Body of pancreas (tissue), 4 donors: Measurements from ENCODE around the gene FMR1NB. TPM values are rescaled to one million over a fixed set of nuclear protein-coding genes. Genes with fewer than 3 reads are reported as not detected.

Experiments used
- ATAC-seq: fragments of 150-250 bp; one replicate; pipeline ENCODE4 v1.9.1; 2016
- DNase-seq, 4 donors: peaks; one replicate each; pipeline ENCODE4 v3.0.0-alpha.2; 2019
- H3K27ac ChIP-seq, 4 donors: fragments of 200-600 bp; sonication (generic); 1 replicate in 3 of 4; 2 replicates in 1 of 4; pipeline versions ENCODE4 v1.5.1 to v1.6.1; 2016 to 2019; ENCODE audit warnings: mild to moderate bottlenecking in 1 of 4, mixed read lengths in 1 of 4, moderate library complexity in 1 of 4
- H3K27me3 ChIP-seq, 2 donors: fragments of 200-600 bp; sonication (generic); one replicate each; pipeline ENCODE4 v1.6.0; 2016; ENCODE audit warnings: mild to moderate bottlenecking in 1 of 2
- H3K36me3 ChIP-seq, 2 donors: fragments of 200-600 bp; sonication (generic); replicated peaks in 1 of 2; 2 replicates each; pipeline ENCODE4 v1.5.1; 2016; ENCODE audit warnings: low read depth in 2 of 2; ENCODE audit not compliant: insufficient read depth in 1 of 2
- H3K4me1 ChIP-seq: fragments of 200-600 bp; sonication (generic); one replicate; pipeline ENCODE4 v1.6.0; 2016
- H3K4me3 ChIP-seq, 2 donors: fragments of 200-600 bp; sonication (generic); 1 replicate in 1 of 2; 2 replicates in 1 of 2; pipeline ENCODE4 v1.5.1; 2016 to 2019
- H3K9me3 ChIP-seq, 3 donors: fragments of 200-600 bp; sonication (generic); 1 replicate in 2 of 3; 2 replicates in 1 of 3; pipeline ENCODE4 v1.5.1; 2016
- CTCF ChIP-seq, 7 experiments: fragments of 450-650 bp in 4 of 7; fragments of 200-600 bp in 3 of 7; sonication (generic) in 3 of 7; IDR thresholded peaks; one replicate each; pipeline ENCODE4 v1.5.1; 2016 to 2019; ENCODE audit warnings: antibody characterized with exemption in 7 of 7
- POLR2A ChIP-seq, 3 donors: fragments of 450-650 bp; IDR thresholded peaks; one replicate each; pipeline ENCODE4 v1.6.1; 2016; ENCODE audit warnings: antibody characterized with exemption in 3 of 3, mild to moderate bottlenecking in 2 of 3
- WGBS, 2 donors: methylation state at CpG; one replicate each; pipeline ENCODE4 v1.1.5; 2017; 5-methylcytosine and 5-hydroxymethylcytosine counted together
- intact Hi-C: fragments of 100-400 bp; cut with DNase I; formaldehyde crosslinking; loops from one replicate; pipeline ENCODE4 v1.15.1; 2023
- total RNA-seq, 2 donors: library from RNA; depleted of rRNA; stranded (reverse); fragments of >200 nt; gene quantifications; one replicate each; pipeline ENCODE4 v1.1.0, GENCODE V29; 2016

FMR1NB gene
- total RNA-seq, 2 donors from 2014 or later = not detected

- no peak overlapping the region for H3K4me3 ChIP-seq
- no peak overlapping the region for H3K27ac ChIP-seq
- no peaks in the 10 kb centered on the region for H3K4me1 ChIP-seq
- intact Hi-C loops = no loop called here
- no peak for TF ChIP-seq CTCF (IDR thresholded peaks at IDR 0.05)
- 97% methylated on average over 7 of the region's 7 CpGs for WGBS, 2 donors
- no peaks in the 10 kb centered on the region for H3K27me3 ChIP-seq
- H3K36me3 ChIP-seq = no peaks in the 10 kb centered on the region
- ATAC-seq (no peak), DNase-seq (no peak)
- H3K9me3 ChIP-seq = no peaks in the 10 kb centered on the region
Observed at GRCh38 chrX:147948531-147948930, 32.6 kb upstream of the FMR1NB start.

GRCh38 chrX:147950352-147950751 is 30.8 kb upstream of the FMR1NB start:
- no peaks in the 10 kb centered on the region for H3K4me1 ChIP-seq
- WGBS, 2 donors = 6 to 35% methylated on average over 1 of the region's 1 CpG
- H3K4me3 ChIP-seq = no peak overlapping the region
- TF ChIP-seq CTCF (IDR thresholded peaks at IDR 0.05) (no peak), POLR2A (IDR thresholded peaks at IDR 0.05) (no peak)
- H3K36me3 ChIP-seq = no peaks in the 10 kb centered on the region
- no peaks in the 10 kb centered on the region for H3K9me3 ChIP-seq
- ATAC-seq = no peak
- no peak for DNase-seq
- H3K27me3 ChIP-seq = no peaks in the 10 kb centered on the region
- no peak overlapping the region for H3K27ac ChIP-seq
- intact Hi-C loops = no loop called here

GRCh38 chrX:147953976-147954375 is 27.2 kb upstream of the FMR1NB start:
- H3K27ac ChIP-seq = no peak overlapping the region
- TF ChIP-seq POLR2A (IDR thresholded peaks at IDR 0.05) (no peak), CTCF (IDR thresholded peaks at IDR 0.05) (no peak)
- H3K9me3 ChIP-seq = no peaks in the 10 kb centered on the region
- DNase-seq (peak in 3 of 4 donors; percentile 13 to 40 (median 14)), ATAC-seq (no peak)
- 55% methylated on average over 2 of the region's 2 CpGs; no CpG with 5 or more reads in 1 of the 2 donors for WGBS, 2 donors
- H3K36me3 ChIP-seq = no peaks in the 10 kb centered on the region
- intact Hi-C loops = no loop called here
- H3K4me1 ChIP-seq = no peaks in the 10 kb centered on the region
- no peak overlapping the region for H3K4me3 ChIP-seq
- H3K27me3 ChIP-seq = no peaks in the 10 kb centered on the region

- Histone ChIP-seq H3K27ac (no peak overlapping the region), H3K4me1 (no peaks in the 10 kb centered on the region), H3K36me3 (no peaks in the 10 kb centered on the region), H3K9me3 (no peaks in the 10 kb centered on the region), H3K27me3 (no peaks in the 10 kb centered on the region), H3K4me3 (no peak overlapping the region)
- no peak for DNase-seq
- ATAC-seq = no peak
- intact Hi-C loops = no loop called here
- 22 to 72% methylated on average over 1 to 2 of the region's 2 CpGs for WGBS, 2 donors
- TF ChIP-seq CTCF (IDR thresholded peaks at IDR 0.05) (no peak), POLR2A (IDR thresholded peaks at IDR 0.05) (no peak)
Observed at GRCh38 chrX:147957291-147957690, 23.8 kb upstream of the FMR1NB start.

- ATAC-seq (no peak), DNase-seq (no peak)
- Histone ChIP-seq H3K9me3 (no peaks in the 10 kb centered on the region), H3K27me3 (no peaks in the 10 kb centered on the region), H3K27ac (no peak overlapping the region), H3K4me1 (no peaks in the 10 kb centered on the region), H3K36me3 (no peaks in the 10 kb centered on the region), H3K4me3 (no peak overlapping the region)
- no peak for TF ChIP-seq POLR2A (IDR thresholded peaks at IDR 0.05)
- TF ChIP-seq CTCF (IDR thresholded peaks at IDR 0.05) = no peak
- intact Hi-C loops = no loop called here
- 64 to 78% methylated on average over 1 of the region's 1 CpG for WGBS, 2 donors
Observed at GRCh38 chrX:147958291-147958690, 22.8 kb upstream of the FMR1NB start.
